ENCODE data around the gene KCNG1. TPM values are rescaled to one million over a fixed set of nuclear protein-coding genes. Genes with fewer than 3 reads are reported as not detected.

Gene KCNG1
- total and polyA plus RNA-seq, 2 of the 13 experiments (the other 11 are each of a cell fraction or from before 2014, with no cell fraction given), result not detected

- TF ChIP-seq ZBTB44 (CRISPR knock-in tag; IDR thresholded peaks at IDR 0.05), result no peak
- TF ChIP-seq, protein P1, sequence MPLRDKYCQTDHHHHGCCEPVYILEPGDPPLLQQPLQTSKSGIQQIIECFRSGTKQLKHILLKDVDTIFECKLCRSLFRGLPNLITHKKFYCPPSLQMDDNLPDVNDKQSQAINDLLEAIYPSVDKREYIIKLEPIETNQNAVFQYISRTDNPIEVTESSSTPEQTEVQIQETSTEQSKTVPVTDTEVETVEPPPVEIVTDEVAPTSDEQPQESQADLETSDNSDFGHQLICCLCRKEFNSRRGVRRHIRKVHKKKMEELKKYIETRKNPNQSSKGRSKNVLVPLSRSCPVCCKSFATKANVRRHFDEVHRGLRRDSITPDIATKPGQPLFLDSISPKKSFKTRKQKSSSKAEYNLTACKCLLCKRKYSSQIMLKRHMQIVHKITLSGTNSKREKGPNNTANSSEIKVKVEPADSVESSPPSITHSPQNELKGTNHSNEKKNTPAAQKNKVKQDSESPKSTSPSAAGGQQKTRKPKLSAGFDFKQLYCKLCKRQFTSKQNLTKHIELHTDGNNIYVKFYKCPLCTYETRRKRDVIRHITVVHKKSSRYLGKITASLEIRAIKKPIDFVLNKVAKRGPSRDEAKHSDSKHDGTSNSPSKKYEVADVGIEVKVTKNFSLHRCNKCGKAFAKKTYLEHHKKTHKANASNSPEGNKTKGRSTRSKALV (CRISPR knock-in tag; IDR thresholded peaks at IDR 0.05), result no peak
- TF ChIP-seq ZNF570 (CRISPR knock-in tag; IDR thresholded peaks at IDR 0.05; ENCODE audit: borderline replicate concordance), result no peak
- no peak for TF ChIP-seq FIP1L1 (IDR thresholded peaks at IDR 0.05; ENCODE audit: borderline replicate concordance, insufficient read depth, low read depth, low read length)
- TF ChIP-seq ZBTB3 (CRISPR knock-in tag; IDR thresholded peaks at IDR 0.05; ENCODE audit: borderline replicate concordance, low read depth), result no peak
- TF ChIP-seq ZNF564 (CRISPR knock-in tag; IDR thresholded peaks at IDR 0.05), result no peak
- TF ChIP-seq ZFX (CRISPR knock-in tag; IDR thresholded peaks at IDR 0.05; ENCODE audit: low read depth), result no peak
Measured at GRCh38 chr20:51019656-51020592, 3.0 kb downstream of the KCNG1 start (continued).

- intact Hi-C loops (cut with micrococcal nuclease; ENCODE audit: unreplicated experiment), result no loop called here
- no peak for FAIRE-seq
- no peaks in the 10 kb centered on the region; the same call in 1 of the 2 replicates for H4K20me1 ChIP-seq (ENCODE audit: insufficient read depth, low read length)
Measured at GRCh38 chr20:51017251-51017650, 5.7 kb downstream of the KCNG1 start.

More at GRCh38 chr20:51017251-51017650, 5.7 kb downstream of the KCNG1 start:
- H3K4me2 ChIP-seq (ENCODE audit: low read depth, low read length), result no peak overlapping the region
- no peak overlapping the region for H3K27ac ChIP-seq (ENCODE audit: extremely low read length, insufficient read depth, low read length)
- DNase-seq (ENCODE audit: low spot score) (no peak), ATAC-seq (no peak)
- ChIA-PET CTCF (ENCODE audit: low intra/inter-chr PET ratio, low total read pairs) (no interaction called here), POLR2A (no interaction called here)
- H2AFZ ChIP-seq (ENCODE audit: low read length), result no peak overlapping the region
- no TSS peak for BruUV-seq (replicated peaks)
- no peaks in the 10 kb centered on the region for H3K4me1 ChIP-seq (ENCODE audit: insufficient read depth, low read length)
- no peak overlapping the region for H3K9ac ChIP-seq (ENCODE audit: insufficient read depth, low read depth, low read length)
- in situ Hi-C loops (cut with HindIII; ENCODE audit: extremely low pct_ligation_motif_present, low pct_unique_long_range_greater_than_20kb), result no loop called here
- 14% methylated on average over 9 of the region's 9 CpGs for WGBS (ENCODE audit: low lambda C conversion rate)
- H3K36me3 ChIP-seq (replicated peaks in 1 of 2; ENCODE audit: control insufficient read depth in 1 of 2, insufficient read depth in 2 of 2, low read length in 2 of 2), result no peaks in the 10 kb centered on the region
- peaks cover 9 to 68% of the 10 kb centered on the region in 2 experiments; a peak in 4 of 5 replicates for H3K27me3 ChIP-seq (ENCODE audit: control insufficient read depth in 1 of 2, insufficient read depth in 2 of 2, low read length in 2 of 2)
- no peak for TF ChIP-seq SIN3B (IDR thresholded peaks at IDR 0.05; ENCODE audit: low read length)
- no peak for TF ChIP-seq SIX1 (CRISPR knock-in tag; IDR thresholded peaks at IDR 0.05; ENCODE audit: borderline replicate concordance)
- TF ChIP-seq, protein P2, sequence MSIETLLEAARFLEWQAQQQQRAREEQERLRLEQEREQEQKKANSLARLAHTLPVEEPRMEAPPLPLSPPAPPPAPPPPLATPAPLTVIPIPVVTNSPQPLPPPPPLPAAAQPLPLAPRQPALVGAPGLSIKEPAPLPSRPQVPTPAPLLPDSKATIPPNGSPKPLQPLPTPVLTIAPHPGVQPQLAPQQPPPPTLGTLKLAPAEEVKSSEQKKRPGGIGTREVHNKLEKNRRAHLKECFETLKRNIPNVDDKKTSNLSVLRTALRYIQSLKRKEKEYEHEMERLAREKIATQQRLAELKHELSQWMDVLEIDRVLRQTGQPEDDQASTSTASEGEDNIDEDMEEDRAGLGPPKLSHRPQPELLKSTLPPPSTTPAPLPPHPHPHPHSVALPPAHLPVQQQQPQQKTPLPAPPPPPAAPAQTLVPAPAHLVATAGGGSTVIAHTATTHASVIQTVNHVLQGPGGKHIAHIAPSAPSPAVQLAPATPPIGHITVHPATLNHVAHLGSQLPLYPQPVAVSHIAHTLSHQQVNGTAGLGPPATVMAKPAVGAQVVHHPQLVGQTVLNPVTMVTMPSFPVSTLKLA (IDR thresholded peaks at IDR 0.05), result peak; percentile 82
- H3K9me3 ChIP-seq (ENCODE audit: low read length), result no peaks in the 10 kb centered on the region
- H3K4me3 ChIP-seq (replicated peaks in 1 of 3; ENCODE audit: insufficient read depth in 1 of 3, low read depth in 2 of 3, low read length in 3 of 3), result no peak overlapping the region
- no peaks in the 10 kb centered on the region for H3K79me2 ChIP-seq (ENCODE audit: insufficient read depth, low read length)
